ENCODE data around the gene FBXO31. TPM values are rescaled to one million over a fixed set of nuclear protein-coding genes. Genes with fewer than 3 reads are reported as not detected.

The FBXO31 gene
- total and polyA plus RNA-seq, 2 donors (not counting 1 experiment from before 2014, with no cell fraction given) = 17.8 to 32.9 TPM

DNA sequence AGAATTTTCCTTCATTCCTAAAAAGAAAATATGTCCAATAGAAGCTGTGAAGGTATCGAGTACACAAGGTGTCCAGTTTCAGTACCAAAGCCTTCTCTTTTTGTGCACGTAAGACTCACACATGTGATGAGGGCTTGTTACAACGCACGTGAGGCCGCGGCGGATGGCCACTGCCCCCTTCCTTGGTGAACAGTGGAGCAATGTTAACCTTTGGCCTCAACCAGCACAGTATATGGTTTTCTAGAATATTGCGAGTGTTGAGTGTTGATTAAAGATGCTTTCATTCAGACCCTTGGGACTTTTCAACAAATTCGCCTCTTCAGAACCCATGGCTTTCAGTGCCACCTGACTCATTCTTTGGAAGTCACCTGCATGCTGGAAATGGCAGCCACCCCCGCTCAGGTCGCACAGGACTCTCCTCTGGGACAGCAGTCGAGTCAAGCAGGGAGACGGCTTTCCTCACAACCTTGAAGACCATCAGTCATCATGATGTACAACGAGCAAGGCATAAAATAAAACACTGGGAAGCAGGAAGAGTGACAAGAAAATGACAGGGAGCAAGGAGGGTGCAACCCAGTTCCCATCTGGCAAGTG, 23.0 kb upstream of the FBXO31 start:
- POLR2A ChIA-PET = no interaction called here
- no peaks in the 10 kb centered on the region for H3K79me2 ChIP-seq (ENCODE audit: control insufficient read depth, insufficient read depth, low read length)
- no peak for TF ChIP-seq EZH2 (IDR thresholded peaks at IDR 0.05; ENCODE audit: borderline replicate concordance, insufficient read depth, low read depth, low read length, poor library complexity, severe bottlenecking)
- no peak for TF ChIP-seq CTCF (IDR thresholded peaks at IDR 0.05)
- no peaks in the 10 kb centered on the region for H3K4me1 ChIP-seq (ENCODE audit: control insufficient read depth in 2 of 2, insufficient read depth in 2 of 2, low read length in 2 of 2)
- no peaks in the 10 kb centered on the region for H3K9me3 ChIP-seq (ENCODE audit: control extremely low read depth in 1 of 3, control insufficient read depth in 2 of 3, insufficient read depth in 1 of 3, low read length in 2 of 3)
- ATAC-seq (ENCODE audit: low read depth) = no peak
- DNase-seq = no peak
- no peak overlapping the region for H3K4me3 ChIP-seq (ENCODE audit: control extremely low read depth in 1 of 5, extremely low read depth in 1 of 5, insufficient read depth in 1 of 5, low read depth in 2 of 5, low read length in 4 of 5)
- no peak overlapping the region for H3K4me2 ChIP-seq (replicated peaks; ENCODE audit: low read depth, low read length, poor library complexity, severe bottlenecking)
- H3K4me1 Mint-ChIP-seq = peaks cover 4% of the 10 kb centered on the region
- no peak overlapping the region for H3K27ac ChIP-seq (ENCODE audit: low read length in 2 of 2)
- peaks cover 9% of the 10 kb centered on the region for H4K20me1 ChIP-seq (ENCODE audit: control insufficient read depth, insufficient read depth, low read length, poor library complexity, severe bottlenecking)
- no peaks in the 10 kb centered on the region for H3K27me3 ChIP-seq (replicated peaks in 1 of 4; ENCODE audit: control extremely low read depth in 1 of 4, control insufficient read depth in 3 of 4, insufficient read depth in 4 of 4, low read length in 3 of 4)
- intact Hi-C loops (cut with micrococcal nuclease) = no loop called here
- no peak overlapping the region for H3K9ac ChIP-seq (ENCODE audit: low read length)
- H2AFZ ChIP-seq (ENCODE audit: insufficient read depth, low read depth, low read length, poor library complexity, severe bottlenecking) = no peak overlapping the region
- H3K27me3 Mint-ChIP-seq = no peaks in the 10 kb centered on the region
- no peak overlapping the region for H3K27ac Mint-ChIP-seq
- no peaks in the 10 kb centered on the region for H3K9me3 Mint-ChIP-seq (ENCODE audit: insufficient read depth)
- peaks cover 14 to 30% of the 10 kb centered on the region in 2 experiments for H3K36me3 ChIP-seq (replicated peaks in 1 of 2; ENCODE audit: control extremely low read depth in 1 of 2, control insufficient read depth in 1 of 2, extremely low read depth in 1 of 2, insufficient read depth in 2 of 2, low read length in 1 of 2)
- no peak overlapping the region for H3K4me3 Mint-ChIP-seq
- 93% methylated on average over 8 of the region's 14 CpGs for WGBS (ENCODE audit: insufficient coverage)
- CTCF ChIA-PET = interaction anchor here (0.5 to 1.1 kb wide), 3 partner anchors 10 to 93 kb away, joined by 3 to 6 read pairs (median 4); no protein-coding TSS in a partner anchor

DNA sequence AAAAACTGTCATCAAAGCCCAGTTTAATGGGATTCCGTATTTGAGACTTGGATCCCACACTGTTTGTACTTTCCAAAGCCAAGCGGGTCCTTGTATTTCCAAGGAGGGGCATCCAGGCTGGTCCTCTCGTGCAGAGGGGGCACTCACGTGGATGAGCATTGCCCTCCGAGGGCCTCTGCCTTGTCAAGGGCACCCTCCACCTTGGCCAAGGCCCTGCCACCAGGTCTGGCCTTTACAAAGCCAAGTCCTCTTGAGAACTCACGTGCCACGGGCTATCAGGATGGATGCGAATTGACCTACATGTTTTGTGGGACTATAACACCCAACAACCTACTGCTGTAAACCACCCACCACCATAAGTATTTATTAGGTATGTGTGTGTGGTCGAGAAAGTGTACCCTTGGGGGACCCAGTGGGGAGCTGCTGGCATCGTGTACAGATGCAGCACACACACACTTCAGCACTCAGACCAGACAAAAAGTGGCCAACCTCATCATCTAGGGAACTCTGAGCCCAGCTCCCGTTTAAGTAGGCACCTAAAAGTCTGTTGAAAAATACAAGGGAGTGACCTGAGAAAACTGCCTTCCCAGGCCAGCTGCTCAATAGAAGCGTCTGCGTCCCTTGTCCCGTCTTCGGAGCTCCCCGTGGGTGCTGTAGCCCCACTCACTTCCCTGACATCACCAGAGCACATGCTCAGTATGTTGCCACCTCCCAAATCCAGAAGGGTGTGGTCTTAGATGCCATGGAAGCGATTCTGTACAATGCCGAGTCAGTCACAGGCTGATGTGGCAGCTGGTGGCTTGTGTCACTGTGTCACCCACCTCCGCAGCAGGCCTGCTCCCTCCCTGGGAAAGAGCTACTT, 21.4 kb upstream of the FBXO31 start:
- POLR2A ChIA-PET = no interaction called here
- no peak overlapping the region for H3K27ac Mint-ChIP-seq
- H3K9me3 Mint-ChIP-seq (ENCODE audit: insufficient read depth) = no peaks in the 10 kb centered on the region
- no peak overlapping the region for H3K4me3 Mint-ChIP-seq
- peaks cover 13% of the 10 kb centered on the region for H3K79me2 ChIP-seq (ENCODE audit: control insufficient read depth, insufficient read depth, low read length)
- no peak for ATAC-seq (ENCODE audit: low read depth)
- no peak overlapping the region for H3K4me2 ChIP-seq (replicated peaks; ENCODE audit: low read depth, low read length, poor library complexity, severe bottlenecking)
- no peak for DNase-seq
- H2AFZ ChIP-seq (ENCODE audit: insufficient read depth, low read depth, low read length, poor library complexity, severe bottlenecking) = no peak overlapping the region
- no peak for TF ChIP-seq EZH2 (IDR thresholded peaks at IDR 0.05; ENCODE audit: borderline replicate concordance, insufficient read depth, low read depth, low read length, poor library complexity, severe bottlenecking)
- TF ChIP-seq CTCF (IDR thresholded peaks at IDR 0.05) = no peak
- H3K27ac ChIP-seq (ENCODE audit: low read length in 2 of 2) = no peak overlapping the region
- intact Hi-C loops (cut with micrococcal nuclease) = no loop called here
- CTCF ChIA-PET = interaction anchor here (0.5 to 0.8 kb wide), 2 partner anchors 12 to 71 kb away, joined by 3 read pairs; no protein-coding TSS in a partner anchor
- H3K4me3 ChIP-seq (ENCODE audit: control extremely low read depth in 1 of 5, extremely low read depth in 1 of 5, insufficient read depth in 1 of 5, low read depth in 2 of 5, low read length in 4 of 5) = no peak overlapping the region
- H3K36me3 ChIP-seq (replicated peaks in 1 of 2; ENCODE audit: control extremely low read depth in 1 of 2, control insufficient read depth in 1 of 2, extremely low read depth in 1 of 2, insufficient read depth in 2 of 2, low read length in 1 of 2) = peaks cover 14 to 40% of the 10 kb centered on the region in 2 experiments
- WGBS (ENCODE audit: insufficient coverage) = 97% methylated on average over 14 of the region's 19 CpGs
- H4K20me1 ChIP-seq (ENCODE audit: control insufficient read depth, insufficient read depth, low read length, poor library complexity, severe bottlenecking) = peaks cover 23% of the 10 kb centered on the region
- H3K27me3 ChIP-seq (replicated peaks in 1 of 4; ENCODE audit: control extremely low read depth in 1 of 4, control insufficient read depth in 3 of 4, insufficient read depth in 4 of 4, low read length in 3 of 4) = no peaks in the 10 kb centered on the region
- no peaks in the 10 kb centered on the region for H3K4me1 ChIP-seq (ENCODE audit: control insufficient read depth in 2 of 2, insufficient read depth in 2 of 2, low read length in 2 of 2)
- no peaks in the 10 kb centered on the region for H3K9me3 ChIP-seq (ENCODE audit: control extremely low read depth in 1 of 3, control insufficient read depth in 2 of 3, insufficient read depth in 1 of 3, low read length in 2 of 3)
- peaks cover 4% of the 10 kb centered on the region for H3K4me1 Mint-ChIP-seq
- H3K27me3 Mint-ChIP-seq = no peaks in the 10 kb centered on the region
- H3K9ac ChIP-seq (ENCODE audit: low read length) = no peak overlapping the region
